Adrenal gland (tissue), 5 donors: ENCODE data around the gene AGTR2.

Source experiments
- POLR2A ChIP-seq, 2 donors: fragments of 450-650 bp; IDR thresholded peaks; one replicate each; pipeline ENCODE4 v1.6.1; 2017; ENCODE audit warnings: antibody characterized with exemption in 2 of 2, mild to moderate bottlenecking in 2 of 2, moderate library complexity in 1 of 2
- TF ChIP-seq, protein P1 (sequence below), 6 experiments: fragments of 450-650 bp in 4 of 6; fragments of 200-600 bp in 2 of 6; sonication (generic) in 1 of 6; IDR thresholded peaks; 1 replicate in 5 of 6; 2 replicates in 1 of 6; pipeline versions ENCODE4 v1.5.1 to v1.8.0; 2016 to 2021; ENCODE audit warnings: antibody characterized with exemption in 6 of 6, mild to moderate bottlenecking in 2 of 6, moderate library complexity in 1 of 6
- donor health status: DM: no; HTN: no; CAD: no.

DNA sequence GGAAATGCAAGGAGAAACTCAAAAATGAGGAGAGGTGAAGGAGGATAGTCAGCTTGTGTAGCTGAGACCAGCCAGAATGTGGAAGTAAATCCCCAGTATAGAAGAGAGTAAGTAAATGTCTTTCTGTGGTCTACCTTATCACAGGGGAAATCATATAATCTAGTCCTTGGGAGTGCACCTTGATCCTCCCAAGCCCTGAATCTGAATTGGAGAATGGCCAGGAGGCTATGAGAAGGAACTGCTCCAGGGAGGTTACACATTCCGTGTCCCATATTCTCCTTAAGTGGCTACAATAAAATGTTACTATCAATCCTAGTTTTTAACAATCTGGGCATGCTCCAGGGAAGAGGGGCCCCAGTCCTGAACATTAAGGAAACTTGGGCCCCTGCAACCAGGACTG, 10.8 kb downstream of the AGTR2 start:
- TF ChIP-seq, protein P1, sequence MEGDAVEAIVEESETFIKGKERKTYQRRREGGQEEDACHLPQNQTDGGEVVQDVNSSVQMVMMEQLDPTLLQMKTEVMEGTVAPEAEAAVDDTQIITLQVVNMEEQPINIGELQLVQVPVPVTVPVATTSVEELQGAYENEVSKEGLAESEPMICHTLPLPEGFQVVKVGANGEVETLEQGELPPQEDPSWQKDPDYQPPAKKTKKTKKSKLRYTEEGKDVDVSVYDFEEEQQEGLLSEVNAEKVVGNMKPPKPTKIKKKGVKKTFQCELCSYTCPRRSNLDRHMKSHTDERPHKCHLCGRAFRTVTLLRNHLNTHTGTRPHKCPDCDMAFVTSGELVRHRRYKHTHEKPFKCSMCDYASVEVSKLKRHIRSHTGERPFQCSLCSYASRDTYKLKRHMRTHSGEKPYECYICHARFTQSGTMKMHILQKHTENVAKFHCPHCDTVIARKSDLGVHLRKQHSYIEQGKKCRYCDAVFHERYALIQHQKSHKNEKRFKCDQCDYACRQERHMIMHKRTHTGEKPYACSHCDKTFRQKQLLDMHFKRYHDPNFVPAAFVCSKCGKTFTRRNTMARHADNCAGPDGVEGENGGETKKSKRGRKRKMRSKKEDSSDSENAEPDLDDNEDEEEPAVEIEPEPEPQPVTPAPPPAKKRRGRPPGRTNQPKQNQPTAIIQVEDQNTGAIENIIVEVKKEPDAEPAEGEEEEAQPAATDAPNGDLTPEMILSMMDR (IDR thresholded peaks at IDR 0.05): no peak
- no peak for TF ChIP-seq POLR2A (IDR thresholded peaks at IDR 0.05)
